HG03175 (cell line): Measurements from ENCODE around the gene POU2F1.

Experiments used
- ATAC-seq: cut with Tn5 transposase; IDR thresholded peaks from one replicate; pipeline ENCODE4 v1.9.1; 2021; ENCODE audit warnings: mild to moderate bottlenecking, moderate library complexity; ENCODE audit not compliant: unreplicated experiment

POU2F1 gene

DNA sequence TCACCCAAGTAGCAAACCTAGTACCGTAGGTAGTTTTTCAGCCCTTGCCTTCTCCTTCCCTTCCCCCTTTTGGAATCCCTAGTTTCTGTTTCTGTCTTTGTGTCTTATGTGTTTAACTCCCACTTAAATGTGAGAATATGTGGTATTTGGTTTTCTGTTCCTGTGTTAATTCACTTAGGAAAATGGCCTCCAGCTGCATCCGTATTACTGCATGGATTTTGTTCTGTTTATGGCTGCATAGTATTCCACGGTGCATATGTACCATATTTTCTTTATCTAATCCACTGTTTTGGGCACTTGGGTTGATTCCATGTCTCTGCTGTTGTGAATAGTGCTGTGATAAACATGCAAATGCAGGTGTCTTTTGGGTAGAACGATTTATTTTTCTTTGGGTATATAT is 138.6 kb downstream of the POU2F1 start:
- ATAC-seq = no peak

DNA sequence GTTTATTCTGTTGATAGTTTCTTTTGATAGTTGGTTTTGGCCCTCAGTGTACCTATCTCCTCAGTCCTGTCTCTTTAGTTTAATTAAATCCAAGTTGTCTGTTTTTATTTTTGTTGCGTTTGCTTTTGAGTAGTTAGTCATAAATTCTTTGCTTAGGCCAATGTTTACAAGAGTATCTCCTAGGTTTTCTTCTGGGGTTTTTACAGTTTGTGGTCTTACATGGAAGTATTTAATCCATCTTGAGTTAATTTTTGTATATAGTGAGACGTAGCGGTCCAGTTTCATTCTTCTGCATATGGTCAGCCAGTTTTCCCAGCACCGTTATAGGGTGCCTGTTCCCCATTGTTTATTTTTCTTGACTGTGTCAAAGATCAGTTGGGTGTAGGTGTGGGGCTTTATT is 139.4 kb downstream of the POU2F1 start:
- no peak for ATAC-seq

DNA sequence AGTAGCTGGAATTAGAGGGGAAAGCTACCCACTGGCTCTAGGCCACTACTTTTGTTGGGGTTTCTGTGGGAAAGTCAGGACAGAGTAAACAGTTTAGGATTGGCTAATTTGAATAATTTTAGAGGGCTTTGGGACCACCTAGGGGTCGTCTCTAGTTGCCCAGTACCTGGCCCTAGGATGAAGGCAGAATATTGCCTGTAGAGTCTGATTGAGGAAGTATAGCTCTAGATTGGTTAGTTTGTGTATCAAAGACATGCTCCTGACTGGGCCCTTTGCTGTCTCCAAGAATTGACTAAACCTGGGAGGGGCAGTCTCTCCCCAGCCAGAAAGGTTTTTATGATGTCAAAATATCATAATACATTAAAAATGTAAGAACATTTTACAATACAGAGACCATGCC is 142.0 kb downstream of the POU2F1 start:
- ATAC-seq = no peak

DNA sequence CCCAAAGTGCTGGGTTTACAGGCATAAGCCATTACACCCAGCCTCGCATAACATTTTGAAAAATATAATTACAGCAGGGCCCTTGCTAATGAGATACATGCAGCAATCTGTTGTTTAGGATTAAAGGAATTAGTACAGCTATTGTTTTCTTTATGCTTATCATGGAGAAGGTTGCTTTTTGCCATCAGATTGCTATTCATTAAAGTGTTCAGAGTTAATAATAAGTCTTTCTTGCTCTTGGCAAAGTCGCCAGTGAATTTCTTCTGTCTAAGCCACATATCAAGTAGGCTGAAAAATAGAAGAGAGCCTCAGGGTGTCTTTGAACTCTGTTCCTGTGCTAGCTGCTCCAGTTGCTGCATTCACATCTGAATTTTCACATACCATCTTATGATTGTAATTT is 144.1 kb downstream of the POU2F1 start:
- no peak for ATAC-seq

DNA sequence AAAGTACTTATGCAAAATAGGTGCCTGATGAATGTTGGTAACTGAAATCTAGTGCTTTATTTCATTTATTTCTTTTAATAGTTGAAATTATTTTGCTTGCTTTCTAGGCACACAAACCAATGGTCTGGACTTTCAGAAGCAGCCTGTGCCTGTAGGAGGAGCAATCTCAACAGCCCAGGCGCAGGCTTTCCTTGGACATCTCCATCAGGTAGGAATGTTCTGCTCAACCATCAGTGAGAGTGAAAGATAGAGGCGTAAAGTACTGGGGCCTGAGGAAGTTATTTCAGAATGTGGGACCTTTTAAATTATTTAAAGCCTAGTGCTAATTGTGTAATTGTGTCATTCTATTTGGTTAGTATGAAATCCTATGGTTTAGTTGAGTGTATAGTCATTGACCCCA is 144.7 kb downstream of the POU2F1 start:
- ATAC-seq = no peak

DNA sequence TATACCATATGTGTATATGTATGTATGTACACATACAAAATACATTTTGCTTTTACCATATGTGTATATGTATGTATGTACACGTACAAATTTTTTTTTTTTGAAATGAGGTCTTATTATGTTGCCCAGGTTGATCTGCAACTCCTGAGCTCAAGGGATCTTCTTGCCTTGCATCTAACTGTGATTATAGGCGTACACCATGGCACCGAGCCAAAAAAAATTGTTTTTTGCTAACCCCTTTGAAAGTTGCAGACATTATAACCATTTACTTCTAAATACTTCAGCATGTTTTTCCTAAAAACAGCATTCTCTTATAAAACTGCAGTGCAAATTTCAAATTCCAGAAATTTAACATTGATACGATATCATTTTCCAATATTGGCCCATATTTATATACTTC is 147.0 kb downstream of the POU2F1 start:
- ATAC-seq = no peak

DNA sequence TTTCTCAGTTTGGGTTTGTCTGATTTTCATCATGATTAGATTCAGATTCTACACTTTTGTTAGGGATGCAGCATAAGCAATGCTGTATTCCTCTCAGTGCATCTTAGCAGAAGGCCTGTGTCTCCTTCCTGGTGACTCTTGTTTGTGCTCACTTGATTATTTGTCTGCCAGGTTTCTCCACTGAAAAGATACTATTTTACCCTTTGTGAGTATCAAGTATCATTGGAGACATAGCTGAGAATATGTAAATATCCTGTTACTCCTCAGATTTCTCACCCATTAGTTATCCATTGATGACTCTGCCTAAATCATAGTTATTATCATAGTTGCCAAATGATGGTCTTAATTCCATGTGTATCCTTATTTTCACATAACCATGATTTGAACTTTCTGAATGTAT is 148.5 kb downstream of the POU2F1 start:
- no peak for ATAC-seq

DNA sequence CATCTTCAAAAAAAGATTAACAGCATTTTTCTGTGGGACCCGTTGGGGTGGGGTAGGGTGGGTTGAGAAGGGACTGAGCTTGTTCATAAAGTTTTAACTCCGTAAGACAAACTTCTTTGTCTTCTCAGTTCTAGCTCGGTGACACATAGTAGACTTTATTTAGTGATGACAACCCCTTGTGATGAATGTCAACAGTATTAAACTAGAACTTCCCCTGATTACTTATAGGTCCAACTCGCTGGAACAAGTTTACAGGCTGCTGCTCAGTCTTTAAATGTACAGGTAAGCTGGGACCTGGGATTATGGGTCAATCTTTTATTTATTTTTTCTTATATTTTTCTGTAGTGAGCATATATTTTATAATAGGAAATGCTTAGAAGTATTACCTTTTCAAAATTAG is 149.2 kb downstream of the POU2F1 start:
- ATAC-seq = no peak

DNA sequence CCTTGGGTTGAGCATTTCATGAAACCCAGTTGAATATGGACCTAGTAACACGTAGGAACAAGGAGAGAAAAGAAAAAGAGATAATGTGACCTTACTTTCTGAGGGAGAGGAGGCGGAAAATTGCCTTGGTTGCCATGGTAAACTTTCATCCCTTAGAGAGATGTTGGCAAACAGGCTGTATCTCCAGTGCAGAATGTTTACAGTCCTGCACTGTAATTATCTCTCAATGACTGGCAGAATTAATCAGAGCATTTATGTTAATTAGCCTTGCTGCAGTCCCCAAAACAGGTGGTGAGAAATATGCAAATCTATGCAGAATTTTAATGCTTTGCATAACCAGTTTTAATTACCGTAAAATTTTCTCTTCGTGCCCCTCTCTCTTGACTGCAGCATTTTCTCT is 150.3 kb downstream of the POU2F1 start:
- ATAC-seq = no peak

DNA sequence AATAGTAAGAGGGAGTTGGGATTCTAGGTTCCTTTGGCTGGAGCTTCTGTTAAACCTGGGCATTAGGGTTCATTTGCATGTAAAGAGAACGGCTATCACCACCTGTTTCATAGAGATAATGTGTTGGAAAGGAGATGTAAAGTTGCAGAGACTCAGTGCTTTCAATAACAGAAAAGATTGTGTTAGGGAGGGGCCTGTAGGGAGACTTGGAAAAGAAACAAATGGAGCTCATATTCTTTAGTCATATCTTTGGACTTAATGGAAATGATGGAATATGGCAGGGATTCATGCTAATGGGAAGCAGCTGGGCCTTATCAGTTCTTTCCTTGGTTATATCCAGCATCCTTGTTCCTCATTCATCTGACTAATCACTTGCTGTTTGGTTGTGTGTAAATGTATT is 152.7 kb downstream of the POU2F1 start:
- ATAC-seq = no peak

DNA sequence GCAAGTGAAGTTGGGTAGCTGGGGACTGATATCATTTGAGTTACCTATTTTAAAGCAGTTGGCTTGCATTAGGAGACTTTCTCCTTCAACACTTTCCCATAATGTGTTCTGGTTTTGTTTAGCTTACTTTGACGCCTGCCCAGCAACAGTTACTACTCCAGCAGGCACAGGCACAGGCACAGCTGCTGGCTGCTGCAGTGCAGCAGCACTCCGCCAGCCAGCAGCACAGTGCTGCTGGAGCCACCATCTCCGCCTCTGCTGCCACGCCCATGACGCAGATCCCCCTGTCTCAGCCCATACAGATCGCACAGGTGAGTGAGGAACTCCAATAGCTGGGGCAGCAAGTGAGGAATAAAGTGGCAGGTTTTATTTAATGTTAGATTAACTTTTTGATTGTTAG is 153.3 kb downstream of the POU2F1 start:
- no peak for ATAC-seq

DNA sequence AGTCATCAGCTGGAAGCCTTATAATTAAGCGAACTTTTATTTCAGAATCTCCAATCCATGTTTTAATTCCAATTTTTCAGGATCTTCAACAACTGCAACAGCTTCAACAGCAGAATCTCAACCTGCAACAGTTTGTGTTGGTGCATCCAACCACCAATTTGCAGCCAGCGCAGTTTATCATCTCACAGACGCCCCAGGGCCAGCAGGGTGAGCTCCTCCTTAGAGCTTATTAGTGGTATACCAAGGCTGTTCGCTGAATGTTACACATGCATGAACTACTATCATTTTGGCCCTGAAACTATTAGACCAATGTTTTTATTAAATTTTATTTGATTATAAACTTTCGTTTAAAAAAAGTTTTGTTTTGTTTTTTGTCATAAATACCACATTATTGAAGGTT is 155.3 kb downstream of the POU2F1 start:
- no peak for ATAC-seq

DNA sequence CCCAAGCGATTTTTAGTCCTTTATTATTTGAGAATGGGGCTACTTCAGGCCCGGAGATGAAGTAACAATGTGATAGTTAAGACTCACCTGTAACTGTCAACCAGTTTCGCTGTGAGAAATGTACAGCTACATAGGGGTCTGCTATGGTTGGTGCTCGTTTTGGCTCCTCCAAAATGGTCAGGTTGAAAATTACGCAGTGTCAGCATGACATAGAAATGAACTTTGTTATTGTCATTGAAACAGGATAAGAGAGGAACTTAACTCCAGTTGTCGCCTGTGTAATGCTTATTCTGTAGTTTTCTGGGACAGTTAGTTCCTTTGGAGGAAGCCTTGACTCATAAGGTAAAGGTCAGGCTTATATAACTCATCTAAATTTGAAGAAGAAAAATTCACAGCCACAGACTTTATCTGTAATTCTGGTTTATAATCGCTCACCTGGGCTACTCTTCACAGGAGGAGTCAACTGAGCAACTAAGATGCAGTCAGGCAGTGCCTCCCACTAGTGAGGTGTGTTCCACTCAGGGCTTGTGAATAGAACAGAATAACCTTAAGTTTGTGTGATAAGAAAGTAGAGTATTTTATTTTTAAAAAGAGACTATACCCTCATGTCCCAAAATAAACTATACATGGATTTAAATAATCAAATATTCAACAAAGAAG is 166.7 kb downstream of the POU2F1 start:
- ATAC-seq = no peak

DNA sequence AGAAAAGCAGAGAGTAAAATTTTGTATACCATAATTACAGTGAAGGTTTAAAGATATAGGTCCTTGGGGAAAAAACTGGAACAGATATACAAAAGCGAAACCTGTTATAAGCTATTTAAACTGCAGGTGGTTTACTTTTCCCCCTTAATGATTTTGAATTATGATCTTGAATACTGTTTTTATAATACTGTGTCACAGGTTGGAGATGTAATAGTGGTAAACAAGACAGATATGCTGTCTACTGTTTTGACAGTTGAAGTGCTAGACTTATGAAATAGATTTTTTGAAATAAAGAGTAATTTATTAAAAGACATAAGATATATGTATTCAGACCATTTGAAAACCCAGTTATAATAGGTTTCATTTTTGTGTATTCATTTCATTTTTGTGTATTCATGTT is 168.3 kb downstream of the POU2F1 start:
- no peak for ATAC-seq

DNA sequence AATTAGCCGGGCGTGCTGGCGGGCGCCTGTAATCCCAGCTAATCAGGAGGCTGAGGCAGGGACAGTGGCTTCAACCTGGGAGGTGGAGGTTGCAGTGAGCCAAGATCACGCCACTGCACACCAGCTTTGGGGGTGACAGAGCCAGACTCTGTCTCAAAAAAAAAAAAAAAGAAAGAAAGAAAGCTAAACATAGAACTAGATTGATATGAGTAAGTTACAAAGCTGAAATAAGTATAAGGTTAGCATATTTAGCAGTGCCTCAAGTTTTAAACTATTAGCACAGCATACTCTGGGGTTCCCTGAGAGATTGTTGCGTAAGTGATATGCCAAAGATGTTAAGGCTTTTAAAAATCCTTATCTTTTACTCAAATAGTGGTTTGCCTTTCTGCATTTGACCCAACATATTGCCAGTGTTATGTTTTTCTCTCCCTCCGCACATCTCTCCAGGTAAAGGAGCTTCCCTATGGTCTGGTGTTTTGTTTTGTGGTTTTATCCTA is 171.6 kb downstream of the POU2F1 start:
- no peak for ATAC-seq

DNA sequence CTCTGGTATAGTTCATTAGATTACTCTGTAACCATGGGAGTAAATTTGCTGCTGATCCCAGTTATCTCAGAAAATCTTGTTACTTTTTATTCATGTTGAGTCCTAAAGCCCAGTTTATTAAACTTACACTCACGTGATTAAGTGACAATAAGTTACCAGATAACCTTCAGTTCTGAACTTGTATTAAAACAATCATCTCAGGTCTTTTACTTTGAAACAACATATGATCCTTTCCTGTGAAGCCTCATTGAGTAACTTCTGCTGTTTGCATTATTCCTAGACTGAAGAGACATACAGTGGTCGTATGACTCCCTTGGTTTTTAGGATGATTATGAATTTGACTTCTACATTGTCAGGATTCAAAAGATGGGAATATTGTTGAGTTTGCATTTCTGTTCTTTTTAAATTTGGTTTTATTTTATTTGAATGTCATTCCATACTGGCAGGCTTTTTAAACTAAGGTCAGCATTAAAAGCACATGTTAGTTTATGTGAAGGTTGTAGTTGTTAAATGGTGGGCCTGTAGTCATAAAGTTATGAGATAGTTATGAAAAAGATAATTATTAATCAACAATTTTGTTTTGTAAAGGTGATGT is 179.8 kb downstream of the POU2F1 start:
- ATAC-seq = no peak

DNA sequence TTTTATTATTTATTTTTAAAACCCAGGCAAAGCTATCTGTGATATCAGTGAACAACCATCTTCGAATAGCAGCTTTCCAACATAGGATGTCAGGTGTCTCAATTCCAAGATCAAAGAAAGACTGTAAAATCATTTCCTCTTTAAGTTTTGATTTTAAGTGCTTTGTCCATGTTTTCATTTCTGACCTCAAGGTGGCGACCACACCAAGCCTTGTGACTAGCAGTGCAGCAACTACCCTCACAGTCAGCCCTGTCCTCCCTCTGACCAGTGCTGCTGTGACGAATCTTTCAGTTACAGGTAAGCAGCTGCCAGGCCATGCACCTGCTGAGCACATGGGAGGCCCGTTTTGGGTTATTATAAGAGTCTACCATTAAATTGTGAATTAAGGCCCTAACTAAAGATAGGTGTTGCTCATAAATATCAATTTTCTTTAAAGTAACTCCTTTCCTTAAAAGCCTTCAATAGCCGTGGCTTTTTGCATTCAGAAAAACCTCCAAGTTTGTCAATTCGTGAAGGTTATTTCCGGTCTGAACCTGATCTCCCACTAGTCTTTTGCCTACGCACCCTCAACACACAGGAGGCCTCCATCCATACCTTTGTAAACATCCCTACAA is 180.7 kb downstream of the POU2F1 start:
- ATAC-seq = no peak

DNA sequence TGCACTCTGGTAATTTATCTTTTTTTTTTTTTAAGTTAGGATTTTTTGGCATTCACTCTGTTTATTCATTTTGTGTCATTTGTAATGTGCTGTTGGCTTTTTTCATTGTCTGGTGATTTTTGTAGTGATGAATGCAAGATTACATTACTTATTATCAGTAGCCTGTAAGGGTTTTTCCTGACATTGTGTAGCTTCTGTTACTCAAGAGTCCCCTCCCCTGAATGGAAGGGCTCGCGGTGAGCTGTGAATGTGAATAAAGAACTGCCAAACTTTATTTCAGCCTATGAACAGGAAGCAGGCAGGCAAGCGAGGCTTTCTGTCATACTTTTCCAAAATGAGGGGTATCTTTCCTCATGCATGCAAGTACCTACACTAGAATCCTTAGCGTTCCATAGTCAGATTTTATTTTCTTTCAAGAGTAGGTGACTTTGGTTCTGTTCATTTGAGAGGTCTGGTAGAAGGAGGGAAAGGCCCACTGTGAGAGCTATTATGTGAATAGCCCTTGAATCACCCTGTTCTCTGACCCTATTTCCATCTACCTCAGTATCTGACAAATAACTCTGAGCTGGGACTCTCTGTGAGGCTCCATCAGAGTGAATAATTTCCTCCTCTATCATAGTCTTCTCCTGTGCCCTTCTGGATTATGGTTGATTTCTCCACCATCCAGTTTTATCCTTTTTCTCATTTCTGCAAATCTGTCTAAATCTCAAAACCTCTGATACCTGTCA is 183.6 kb downstream of the POU2F1 start:
- ATAC-seq = no peak

DNA sequence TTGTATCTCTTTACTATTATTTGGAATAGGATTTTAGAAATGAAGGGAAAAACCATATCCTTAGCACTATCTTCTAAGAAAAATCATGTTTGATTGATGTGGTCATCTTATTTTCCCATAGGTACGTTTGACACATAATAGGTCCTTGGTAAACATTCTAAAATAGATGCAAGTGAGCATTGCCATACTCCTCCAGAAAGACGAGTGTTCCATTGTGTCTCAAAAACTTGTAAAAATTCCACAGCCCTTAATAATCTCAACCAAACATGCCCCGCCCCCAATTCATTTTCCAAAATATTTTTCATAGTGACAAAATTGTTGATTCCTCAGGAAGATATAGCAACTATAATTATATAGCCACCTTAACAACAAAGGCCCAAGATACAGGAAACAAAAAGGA is 184.2 kb downstream of the POU2F1 start:
- ATAC-seq = no peak

DNA sequence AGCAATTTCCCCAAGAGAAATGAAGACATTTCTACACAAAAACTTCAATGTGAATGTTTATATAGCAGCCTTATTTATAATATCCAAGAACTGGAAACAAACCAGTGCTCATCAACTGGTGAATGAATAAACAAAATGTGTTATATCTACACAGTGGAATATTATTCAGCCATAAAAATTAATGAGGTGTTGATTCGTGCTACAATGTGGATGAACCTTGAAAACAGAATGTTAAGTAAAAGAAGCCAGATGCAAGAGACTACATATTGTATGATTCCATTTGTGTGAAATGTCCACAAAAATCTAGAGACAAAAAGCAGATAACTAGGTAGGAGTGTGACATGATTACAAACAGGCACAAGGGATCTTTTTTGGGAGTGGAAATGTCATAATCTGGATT is 187.7 kb downstream of the POU2F1 start:
- no peak for ATAC-seq

DNA sequence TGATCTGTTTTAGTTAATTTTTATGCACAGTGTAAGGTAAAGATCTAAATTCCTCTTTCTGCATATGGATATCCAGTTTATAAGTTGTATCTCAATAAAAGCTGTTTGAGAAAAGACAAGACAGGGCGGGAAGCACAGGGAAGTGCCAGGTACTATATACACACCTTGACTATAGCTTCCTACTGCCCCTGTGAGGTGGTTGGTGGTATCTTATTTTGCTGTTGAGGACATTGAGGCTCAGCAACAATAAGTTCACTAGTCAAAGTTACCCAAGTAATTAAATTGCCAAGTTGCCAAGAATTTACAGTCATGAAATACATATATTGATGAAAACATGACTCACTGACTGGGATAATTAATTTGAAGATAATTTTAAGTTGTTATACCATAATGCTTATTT is 188.5 kb downstream of the POU2F1 start:
- no peak for ATAC-seq

DNA sequence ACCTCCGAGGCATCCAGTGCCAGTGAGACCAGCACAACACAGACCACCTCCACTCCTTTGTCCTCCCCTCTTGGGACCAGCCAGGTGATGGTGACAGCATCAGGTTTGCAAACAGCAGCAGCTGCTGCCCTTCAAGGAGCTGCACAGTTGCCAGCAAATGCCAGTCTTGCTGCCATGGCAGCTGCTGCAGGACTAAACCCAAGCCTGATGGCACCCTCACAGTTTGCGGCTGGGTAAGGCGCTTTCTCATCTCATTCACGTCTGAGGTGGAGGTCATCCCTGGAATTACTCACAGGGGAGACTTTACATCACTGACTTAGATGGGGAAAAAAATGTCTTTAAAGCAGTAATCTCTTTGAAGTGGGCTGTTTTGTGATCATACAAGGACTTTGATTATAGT is 191.4 kb downstream of the POU2F1 start:
- no peak for ATAC-seq
